SH-SY5Y (cell line): ENCODE measurements around the gene ABCB1.

Experiments
- GATA2 ChIP-seq: IDR thresholded peaks from 2 replicates; pipeline ENCODE4 v1.6.1; 2011; ENCODE audit warnings: mild to moderate bottlenecking, low read depth, low read length
- GATA3 ChIP-seq: IDR thresholded peaks from 2 replicates; pipeline ENCODE4 v1.6.1; 2011; ENCODE audit warnings: low read depth, mild to moderate bottlenecking, low read length, moderate library complexity

DNA sequence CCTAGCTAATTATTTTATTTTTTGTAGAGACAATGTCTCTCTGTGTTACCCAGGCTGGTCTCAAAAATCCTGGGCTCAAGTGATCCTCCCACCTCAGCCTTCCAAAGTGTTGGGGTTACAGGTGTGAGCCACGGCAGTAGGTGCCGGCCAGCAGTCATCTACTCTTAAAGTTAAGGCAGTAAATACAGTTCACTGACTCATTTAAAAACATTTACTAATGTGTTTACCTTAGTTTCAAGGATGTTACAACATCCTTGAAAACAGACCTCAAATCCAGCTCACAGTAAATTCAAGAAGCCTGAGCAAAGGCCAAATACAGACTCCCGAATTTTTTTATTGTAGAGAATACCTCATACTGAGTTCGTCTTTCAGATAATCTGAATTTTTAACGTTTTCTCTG lies 95.6 kb downstream of the ABCB1 start:
- no peak for TF ChIP-seq GATA2
- TF ChIP-seq GATA3, result no peak
